GDM1 (cell line): Measurements from ENCODE around the gene JMJD1C.
A peak's percentile ranks its signal among the peaks of the same experiment; 100 is the strongest.

Source experiments
- DNase-seq: peaks from one replicate; lab custom pipeline; 2025; lab: John Stamatoyannopoulos, UW

Gene JMJD1C

DNA sequence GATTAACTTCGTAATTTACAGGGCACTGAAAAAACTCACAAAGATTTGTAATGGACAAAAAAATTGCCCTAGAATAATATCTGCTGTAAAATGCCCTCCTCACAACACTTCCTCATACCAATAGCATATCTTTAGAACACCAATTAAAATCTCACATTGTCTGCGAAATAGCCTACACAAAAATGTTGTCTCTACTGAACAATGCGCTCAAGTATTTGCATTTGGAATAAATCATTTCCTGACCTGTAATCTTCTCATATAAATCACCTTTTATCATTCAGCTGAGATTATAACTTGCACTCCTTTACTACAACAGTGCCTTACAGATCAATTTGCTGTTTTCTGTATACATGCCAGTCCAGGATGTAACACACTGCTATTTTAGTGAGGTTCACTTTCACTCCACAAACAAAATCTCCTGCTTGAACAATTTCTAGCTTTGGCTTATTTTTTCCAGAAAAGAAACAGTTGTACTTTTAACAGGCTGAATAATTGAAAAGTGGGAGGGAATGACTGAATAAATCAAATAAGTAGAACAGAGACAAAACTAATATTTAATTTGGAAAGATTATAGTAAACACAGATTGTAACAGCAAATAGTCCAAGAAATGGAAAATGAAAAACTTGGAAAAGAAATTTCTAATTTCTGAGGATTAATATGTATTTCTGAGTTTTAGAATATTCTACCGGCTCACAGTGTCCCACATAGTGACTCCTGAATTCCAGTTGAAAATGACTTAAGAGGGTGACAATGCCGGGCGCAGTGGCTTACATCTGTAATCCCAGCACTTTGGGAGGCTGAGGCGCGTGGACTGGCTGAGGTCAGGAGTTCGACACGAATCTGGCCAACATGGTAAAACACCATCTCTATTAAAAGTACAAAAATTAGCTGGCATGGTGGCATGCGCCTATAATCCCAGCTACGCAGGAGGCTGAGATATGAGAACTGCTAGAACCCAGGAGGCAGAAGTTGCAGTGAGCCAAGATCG is 30.6 kb downstream of the JMJD1C start:
- DNase-seq, result no peak

DNA sequence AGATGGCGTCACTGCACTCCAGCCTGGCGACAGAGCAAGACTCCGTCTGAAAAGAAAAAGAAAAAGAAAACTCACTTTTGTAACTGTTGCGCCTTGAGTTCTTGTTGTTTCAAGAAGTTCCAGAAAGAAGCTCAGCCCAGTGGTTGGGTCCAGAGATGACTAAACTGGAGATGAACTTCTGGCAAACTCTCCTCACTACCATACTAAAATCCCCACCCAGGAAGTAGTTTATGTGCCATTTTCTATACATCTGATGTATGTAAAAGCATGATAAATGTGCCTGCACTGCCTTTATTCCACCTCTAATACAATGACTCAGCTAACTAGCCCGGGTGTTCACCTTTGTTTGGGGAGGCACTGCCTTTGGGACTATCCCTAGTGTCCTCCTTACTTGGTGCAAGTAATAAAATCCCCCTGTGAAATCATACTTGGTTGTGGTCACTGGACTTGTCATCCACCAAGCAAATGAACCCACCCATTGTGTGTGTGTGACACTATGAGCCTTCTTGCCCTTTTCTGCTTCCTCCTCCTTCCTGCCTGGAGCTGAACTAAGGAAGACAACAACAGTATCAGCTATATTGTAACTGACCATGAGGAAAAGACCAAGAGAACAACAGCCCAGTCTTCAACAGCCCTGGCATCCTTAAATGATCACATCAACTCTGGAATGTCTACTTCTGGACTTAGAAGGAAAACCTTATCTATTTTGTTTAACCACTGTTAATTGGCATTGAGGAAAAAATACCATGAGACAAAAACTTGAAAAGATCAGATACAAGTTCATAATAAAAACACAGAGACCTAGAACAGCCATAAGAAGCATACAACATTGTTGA is 33.6 kb downstream of the JMJD1C start:
- DNase-seq, result no peak

DNA sequence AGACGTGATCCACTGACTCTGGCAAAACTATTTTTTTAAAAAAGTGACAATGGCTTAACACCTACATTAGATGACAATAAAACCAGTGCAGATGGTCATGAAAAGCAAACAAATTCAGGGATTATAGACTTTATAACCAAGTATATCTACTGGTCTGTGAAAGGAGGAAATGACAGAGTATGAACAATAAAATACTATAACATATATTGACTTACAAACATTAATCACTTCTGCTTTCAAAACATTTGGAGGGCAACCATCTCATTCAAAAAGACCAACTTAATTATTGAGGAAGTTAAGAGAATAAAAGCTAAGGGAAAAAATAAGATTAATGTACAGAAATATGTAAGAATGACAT is 34.8 kb downstream of the JMJD1C start:
- no peak for DNase-seq

DNA sequence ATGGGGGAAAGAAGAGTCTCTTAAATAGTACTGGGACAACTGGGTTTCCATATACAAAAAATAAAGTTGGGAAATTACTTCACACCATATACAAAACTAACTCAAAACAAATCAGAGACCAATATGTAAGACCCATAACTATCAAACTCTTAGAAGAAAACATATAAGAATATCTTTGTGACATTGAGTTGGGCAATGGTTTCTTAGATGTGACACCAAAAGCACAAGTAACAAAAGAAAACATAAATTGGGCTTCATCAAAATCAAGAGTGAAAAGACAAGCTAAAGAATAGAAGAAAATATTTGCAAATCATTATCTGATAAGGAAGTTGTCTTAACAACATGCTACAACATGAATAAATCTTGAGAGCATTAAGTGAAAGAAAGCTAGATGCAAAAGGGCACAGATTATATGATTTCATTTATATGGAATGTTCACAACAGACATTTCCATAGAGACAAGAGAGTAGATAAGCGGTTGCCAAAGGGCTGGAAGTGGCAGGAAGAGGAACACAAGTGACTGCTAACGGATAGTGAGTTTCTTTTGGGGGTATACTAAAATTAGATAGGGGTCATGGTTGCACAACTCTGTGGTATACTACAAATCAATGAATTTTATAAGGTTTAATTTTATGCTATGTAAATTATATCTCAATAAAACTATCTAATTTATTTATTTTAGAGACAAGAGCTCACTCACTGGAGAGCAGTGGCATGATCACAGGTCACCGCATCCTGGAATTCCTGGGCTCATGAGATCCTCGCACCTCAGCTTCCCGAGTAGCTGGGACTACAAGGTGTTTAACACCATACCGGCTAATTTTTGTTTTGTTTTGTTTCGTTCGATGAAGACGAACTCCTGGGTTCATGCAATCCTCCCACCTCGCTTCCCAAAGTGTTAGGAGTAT is 35.4 kb downstream of the JMJD1C start:
- no peak for DNase-seq

DNA sequence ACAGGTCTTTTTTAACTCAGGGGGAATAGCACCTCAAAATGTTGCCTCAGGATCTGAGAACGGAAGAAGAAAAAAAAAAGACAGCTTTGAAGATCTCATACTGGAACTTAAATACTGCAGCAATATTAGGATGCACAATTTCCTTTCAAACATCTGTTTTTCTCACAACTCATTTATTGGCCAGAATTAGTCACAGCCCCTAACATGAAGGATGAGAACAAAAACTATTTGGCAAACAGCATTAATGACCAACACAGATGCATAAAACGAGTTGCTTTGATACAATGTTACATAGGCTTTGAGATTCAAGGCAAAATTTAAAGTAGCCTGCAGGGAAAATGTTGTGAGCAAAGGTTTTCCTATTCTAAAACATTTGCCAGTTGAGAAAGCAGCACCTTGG is 36.5 kb downstream of the JMJD1C start:
- no peak for DNase-seq

DNA sequence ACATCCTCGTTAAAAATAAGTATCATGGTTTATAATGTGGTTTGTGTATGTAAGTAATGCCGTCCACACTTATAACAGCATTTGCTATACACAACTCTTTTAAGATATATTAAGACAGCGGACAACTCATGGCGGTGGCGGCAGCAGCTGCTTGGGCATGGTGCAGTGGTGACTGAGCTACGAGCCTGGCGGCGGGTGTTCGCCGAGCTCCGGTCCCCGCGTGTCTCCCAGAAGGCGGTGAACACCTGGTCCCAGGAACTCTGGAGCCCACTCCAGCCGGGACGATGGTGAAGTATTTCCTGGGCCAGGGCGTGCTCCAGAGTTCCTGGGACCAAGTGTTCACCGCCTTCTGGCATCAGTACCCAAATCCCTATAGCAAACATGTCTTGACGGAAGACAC is 38.8 kb downstream of the JMJD1C start:
- DNase-seq, result no peak

DNA sequence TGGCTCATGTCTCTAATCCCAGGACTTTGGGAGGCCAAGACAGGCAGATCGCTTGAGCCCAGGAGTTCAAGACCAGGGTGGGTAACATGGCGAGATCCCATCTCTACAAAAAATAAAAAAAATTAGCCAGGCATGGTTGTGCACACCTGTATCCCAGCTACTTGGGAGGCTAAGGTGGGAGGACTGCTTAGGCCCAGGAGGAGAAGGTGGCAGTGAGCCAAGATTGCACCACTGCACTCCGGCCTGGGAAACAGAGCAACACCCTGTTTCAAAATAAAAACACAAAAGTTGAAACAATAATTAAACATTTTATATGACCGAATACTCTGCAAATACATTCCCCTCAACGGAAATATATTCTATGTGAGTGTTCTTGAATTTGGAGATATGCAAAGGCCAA is 40.3 kb downstream of the JMJD1C start:
- no peak for DNase-seq

DNA sequence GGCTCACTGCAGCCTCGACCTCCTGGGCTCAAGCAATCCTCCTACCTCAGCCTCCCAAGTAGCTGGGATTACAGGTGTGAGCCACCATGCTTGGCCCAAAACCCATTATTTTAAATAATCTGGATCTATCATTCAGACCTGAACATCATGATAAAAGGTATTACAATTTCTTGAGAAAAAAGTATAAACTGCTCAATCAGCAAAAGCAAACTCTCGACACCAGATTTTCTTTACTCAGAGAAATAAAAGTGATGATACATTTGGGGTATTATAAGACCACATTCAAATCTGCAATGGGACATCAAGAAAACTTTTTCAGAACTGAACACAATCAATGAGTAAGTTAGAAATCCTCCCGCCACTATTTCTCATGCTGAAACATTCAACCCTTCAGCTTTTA is 41.2 kb downstream of the JMJD1C start:
- no peak for DNase-seq

DNA sequence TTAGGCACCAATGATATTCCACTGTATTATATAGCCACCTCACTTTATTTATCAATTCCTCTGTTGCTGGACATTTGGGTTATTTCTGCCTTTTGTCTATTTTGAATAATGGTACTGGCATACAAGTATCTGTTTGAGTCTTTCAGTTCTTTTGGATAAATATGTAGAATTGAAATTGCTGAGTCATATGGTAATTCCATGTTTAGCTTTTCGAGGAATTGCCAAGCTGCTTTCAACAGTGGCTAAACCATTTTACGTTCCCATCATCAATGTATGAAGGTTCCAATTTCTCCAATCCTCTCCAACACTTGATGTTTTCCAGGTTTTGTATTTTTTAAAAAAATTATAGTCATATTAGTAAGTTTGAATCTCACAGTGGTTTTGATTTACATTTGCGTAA is 42.3 kb downstream of the JMJD1C start:
- no peak for DNase-seq

DNA sequence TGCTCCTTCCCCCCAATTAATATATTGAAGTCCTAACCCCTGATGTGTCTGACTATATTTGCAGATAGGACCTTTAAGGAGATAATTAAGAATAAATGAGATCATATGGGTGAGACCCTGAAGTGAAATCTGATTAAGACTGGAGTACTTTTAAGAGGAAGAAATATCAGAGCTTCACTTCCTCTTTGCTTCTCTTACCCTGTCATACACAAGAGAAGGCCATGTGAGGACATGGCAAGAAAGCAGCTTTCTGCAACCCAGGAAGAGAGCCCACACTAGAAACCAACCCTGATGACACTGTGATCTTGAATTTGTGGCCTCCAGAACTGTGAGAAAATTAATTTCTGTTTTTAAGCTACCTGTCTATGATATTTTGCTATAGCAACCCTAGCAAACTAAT is 44.2 kb downstream of the JMJD1C start:
- peak; percentile 46 for DNase-seq

DNA sequence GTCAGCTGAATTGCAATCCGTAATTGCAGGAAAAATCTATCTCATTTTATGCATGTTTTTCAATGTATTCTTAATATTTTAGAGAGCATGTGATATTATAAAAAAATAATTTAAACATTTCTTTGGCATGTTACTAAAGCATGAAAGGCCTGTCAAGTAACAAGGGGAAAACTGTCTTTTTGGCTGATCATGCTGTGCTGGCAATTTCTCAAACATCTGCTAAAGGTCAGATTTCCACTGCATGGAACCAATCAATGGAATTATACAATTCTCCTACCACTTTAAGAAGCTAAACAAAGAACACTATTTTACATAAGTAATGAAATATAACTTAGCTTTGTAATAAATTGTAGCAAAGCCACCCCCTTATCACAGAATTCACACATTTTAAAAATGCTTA is 49.4 kb downstream of the JMJD1C start:
- DNase-seq, result no peak

DNA sequence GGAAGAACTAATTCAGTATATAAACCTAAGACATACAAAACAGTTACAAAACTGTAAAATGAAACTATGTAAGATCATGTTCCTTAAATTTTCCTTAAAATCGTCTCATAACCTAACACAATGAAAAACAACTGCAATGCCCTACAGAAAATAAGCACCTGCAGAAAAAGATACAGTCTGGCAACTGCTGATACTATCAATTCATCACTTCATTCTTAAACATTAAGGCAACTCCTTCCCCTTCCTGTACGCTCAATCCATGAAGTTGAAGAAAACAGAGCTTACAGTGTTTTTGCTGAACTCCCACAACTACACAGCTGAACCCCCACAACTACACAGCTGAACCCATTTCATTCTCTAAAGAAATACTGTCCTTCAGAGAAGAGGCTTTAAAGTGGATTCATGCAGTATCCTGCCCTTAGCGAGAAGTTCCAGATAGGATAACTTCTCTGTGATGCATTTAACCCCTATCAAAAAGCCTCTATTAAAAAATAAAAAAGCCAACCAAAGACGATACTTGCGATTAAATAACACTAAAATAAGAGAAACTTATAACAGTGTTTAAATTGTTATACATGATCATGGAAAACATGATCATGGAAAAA is 50.0 kb downstream of the JMJD1C start:
- DNase-seq, result no peak

DNA sequence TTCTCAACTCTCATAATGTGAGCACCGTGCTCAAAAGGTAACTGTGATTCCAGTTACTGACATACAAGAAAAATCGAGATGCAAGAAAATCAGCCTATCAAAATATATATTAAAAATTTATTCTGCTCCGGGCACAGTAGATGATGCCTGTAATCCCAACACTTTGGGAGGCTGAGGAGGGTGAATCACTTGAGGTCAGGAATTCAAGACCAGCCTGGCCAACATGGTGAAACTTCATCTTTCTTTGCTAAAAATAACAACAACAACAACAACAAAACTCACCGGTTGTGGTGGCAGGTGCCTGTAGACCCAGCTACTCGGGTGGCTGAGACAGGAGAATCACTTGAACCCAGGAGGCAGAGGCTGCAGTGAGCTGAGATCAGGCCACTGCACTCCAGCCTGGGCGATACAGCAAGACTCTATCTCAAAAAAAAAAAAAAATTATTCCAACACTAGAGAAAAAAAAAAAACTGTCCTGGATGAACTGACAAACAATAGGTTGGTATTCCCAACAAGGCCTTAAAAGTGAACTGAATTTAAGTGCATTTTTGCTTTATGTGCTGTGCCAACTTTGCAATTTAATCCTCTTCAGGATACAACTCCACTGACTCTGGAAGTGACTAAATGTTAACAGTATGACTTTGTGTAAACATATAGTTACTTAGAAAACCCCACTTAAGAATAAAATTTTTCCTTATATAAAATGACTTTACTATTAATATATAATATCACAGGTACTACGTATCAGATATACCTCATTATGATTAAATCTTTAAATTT is 51.1 kb downstream of the JMJD1C start:
- no peak for DNase-seq

DNA sequence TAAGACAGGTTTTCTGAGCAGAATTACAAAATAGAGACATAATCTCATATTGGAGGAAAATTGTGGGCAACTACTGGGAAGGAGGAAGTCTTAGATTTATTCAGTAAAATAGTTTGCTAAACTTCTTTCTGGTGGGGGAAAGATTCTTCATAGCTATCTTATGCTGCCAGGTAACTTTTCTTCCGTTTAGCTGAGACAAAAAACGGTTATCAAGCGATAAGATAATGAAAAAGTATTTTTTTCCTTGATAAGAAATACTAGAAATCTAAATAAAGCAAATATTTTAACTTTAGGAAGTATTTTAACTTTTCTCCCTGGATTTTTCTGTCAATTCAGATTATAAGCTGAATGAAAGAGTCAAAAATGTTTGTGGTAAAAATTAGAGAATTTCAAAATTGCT is 52.3 kb downstream of the JMJD1C start:
- no peak for DNase-seq

DNA sequence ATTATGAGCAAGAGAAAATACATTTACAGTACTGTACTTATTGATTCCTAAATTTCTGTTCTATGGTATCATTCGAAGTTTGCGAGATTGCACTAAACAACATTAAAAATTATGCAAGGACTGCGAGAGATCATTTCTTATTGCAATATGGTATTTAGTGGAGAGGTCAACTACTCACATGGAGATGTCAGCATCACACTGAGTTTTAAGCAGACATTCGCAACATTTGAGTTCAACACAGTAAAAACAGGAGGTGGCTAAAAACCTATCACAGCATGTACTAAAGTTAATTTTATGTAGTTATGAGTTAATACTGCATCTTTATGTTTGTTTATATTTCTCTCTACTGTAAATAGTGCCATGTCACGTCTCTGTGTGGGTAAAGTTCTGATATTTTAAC is 53.5 kb downstream of the JMJD1C start:
- no peak for DNase-seq

DNA sequence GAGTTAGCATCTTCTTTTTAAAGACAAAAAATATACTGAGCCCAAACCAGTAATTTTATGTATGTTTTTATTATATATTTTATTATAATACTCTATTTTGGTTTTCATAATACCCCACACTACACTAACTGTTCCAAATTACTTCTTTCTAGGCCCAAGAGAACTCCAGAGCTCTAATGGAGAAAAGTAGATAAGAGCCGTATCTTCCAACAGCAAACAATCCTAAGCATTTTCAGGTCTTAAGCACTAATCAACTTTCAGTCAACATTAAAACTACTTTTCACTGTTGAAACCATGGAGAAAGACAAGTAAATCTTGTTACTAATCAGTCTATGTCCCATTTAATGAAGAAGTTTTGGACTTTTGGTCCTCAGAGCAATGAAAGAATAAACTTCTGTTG is 55.1 kb downstream of the JMJD1C start:
- DNase-seq, result no peak

DNA sequence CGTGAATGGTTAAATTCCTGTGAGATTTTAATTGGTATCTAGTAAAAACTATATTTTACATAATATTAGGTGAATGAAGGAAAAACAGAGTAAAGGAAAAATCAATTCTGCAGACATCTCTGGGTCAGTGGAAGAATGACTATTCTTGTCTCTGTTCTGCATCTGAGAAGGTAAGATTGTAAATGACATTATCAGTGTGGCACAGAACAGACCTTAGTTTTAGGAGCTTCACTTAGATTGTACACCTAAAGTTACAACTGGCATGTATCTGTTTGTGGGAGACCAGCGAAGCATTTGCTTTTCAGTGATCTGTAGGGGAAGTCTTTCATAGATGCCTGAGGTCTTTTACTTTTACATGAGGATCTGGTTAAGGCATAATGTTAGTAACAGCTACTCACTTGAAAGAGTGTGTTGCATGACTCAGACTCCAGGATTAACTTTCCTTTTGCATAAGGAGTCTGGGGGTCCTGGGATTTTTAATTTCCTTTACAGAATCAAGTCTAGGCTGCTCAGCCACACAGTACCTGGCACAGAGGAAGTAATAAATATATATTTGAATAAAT is 56.2 kb downstream of the JMJD1C start:
- no peak for DNase-seq

DNA sequence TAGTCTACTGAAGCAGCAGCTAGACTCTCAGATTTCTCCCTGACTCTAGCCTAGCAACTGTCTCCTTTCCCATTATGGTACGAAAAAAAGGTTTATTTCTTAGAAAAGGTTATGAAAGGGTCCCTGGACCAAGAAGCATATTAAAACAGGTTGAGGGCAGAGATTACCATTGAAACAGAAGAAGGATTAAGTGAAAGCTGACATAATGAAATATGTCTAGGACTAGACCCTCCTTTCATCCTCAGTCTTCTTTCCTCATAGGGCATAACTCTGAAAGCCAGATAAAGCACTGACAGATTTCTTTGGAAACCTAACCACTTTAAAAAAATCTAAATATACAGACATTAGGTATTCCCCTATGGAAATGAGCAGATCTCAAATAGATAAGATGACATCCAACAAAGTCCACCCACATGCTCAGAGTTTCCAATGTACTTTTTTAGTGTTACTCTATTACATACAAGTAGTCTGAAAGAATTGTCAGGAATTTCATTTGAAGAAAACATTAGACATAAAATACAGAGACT is 58.6 kb downstream of the JMJD1C start:
- no peak for DNase-seq

DNA sequence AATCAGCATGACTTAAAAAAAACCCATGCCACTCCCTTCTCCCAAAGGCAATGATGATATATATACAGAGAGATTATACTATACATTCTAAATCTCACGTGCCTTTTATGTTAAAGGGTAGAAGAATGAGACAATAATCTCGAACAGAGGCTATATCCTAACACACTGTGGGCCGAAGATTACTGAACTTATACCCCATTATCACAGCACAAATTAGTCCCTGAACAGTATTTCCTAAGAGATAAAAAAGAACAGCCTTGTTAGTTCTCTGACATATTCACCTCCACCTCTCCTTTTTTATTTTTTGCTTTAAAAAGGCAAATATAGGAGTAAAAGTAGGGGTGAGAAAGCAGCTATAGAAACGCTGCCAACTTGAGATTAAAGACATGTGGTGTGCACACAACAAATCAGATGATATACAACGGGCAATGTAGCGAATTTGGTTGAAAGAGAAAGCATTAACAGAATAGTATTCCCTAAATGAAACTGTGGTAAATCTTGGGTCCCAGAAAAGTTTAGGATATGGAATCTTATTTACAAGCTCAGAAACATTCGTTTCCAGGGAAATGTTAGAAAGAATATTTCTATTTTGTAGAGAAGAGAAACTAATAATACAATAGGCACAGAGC is 69.5 kb downstream of the JMJD1C start:
- DNase-seq, result no peak

DNA sequence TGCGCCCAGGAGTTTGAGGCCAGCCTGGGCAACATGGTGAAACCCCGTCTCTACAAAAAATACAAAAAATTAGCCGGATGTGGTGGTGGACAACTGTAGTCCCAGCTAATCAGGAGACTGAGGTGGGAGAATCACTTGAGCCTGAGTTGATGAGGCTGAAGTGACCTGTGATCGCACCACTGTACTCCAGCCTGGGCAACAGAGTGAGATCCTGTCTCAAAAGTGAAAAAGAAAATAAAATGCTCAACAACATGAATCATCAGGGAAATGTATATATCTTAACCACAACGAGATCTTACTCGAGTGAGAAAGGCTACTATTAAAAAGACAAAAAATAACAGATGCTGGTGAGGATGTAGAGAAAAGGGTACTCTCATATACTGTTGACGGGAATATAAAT is 72.7 kb downstream of the JMJD1C start:
- no peak for DNase-seq
